Hepatocyte (in vitro differentiated cells): Measurements from ENCODE around the gene SLC19A3. TPM values are rescaled to one million over a fixed set of nuclear protein-coding genes. Genes with fewer than 3 reads are reported as not detected.

ENCODE experiments used
- DNase-seq: peaks from one replicate; pipeline ENCODE4 v3.0.0-alpha.2; 2016; ENCODE audit warnings: low spot score
- H2AFZ ChIP-seq: fragments of 200-600 bp; sonication (generic); 2 replicates; pipeline ENCODE4 v1.6.0; 2016; ENCODE audit warnings: antibody characterized with exemption, mild to moderate bottlenecking
- H3K27ac ChIP-seq: fragments of 200-600 bp; sonication (generic); 2 replicates; pipeline ENCODE4 v1.5.1; 2016; ENCODE audit warnings: mild to moderate bottlenecking
- H3K27me3 ChIP-seq: fragments of 200-600 bp; sonication (generic); 2 replicates; pipeline ENCODE4 v1.6.1; 2016
- H3K36me3 ChIP-seq: fragments of 200-600 bp; sonication (generic); replicated peaks from 2 replicates; pipeline ENCODE4 v1.5.1; 2016; ENCODE audit warnings: low read depth; ENCODE audit not compliant: insufficient read depth
- H3K4me1 ChIP-seq: fragments of 200-600 bp; sonication (generic); 2 replicates; pipeline ENCODE4 v1.5.1; 2016; ENCODE audit warnings: mild to moderate bottlenecking, moderate library complexity; ENCODE audit not compliant: insufficient read depth
- H3K4me2 ChIP-seq: fragments of 200-600 bp; sonication (generic); 2 replicates; pipeline ENCODE4 v1.6.0; 2016
- H3K4me3 ChIP-seq: fragments of 200-600 bp; sonication (generic); 2 replicates; pipeline ENCODE4 v1.5.1; 2016; ENCODE audit warnings: mild to moderate bottlenecking
- H3K79me2 ChIP-seq: fragments of 200-600 bp; sonication (generic); 2 replicates; pipeline ENCODE4 v1.6.0; 2017; ENCODE audit warnings: mild to moderate bottlenecking
- H3K9me2 ChIP-seq: fragments of 200-600 bp; sonication (generic); replicated peaks from 2 replicates; pipeline ENCODE4 v1.6.0; 2017; ENCODE audit warnings: mild to moderate bottlenecking; ENCODE audit not compliant: insufficient read depth
- H3K9me3 ChIP-seq: fragments of 200-600 bp; sonication (generic); 2 replicates; pipeline ENCODE4 v1.5.1; 2016; ENCODE audit warnings: low read depth, mild to moderate bottlenecking
- H4K20me1 ChIP-seq: fragments of 200-600 bp; sonication (generic); 2 replicates; pipeline ENCODE4 v1.6.0; 2016; ENCODE audit warnings: mild to moderate bottlenecking; ENCODE audit not compliant: insufficient read depth, poor library complexity, severe bottlenecking
- CTCF ChIP-seq: fragments of 200-600 bp; sonication (generic); IDR thresholded peaks from 2 replicates; pipeline ENCODE4 v1.5.1; 2016; ENCODE audit warnings: antibody characterized with exemption, mild to moderate bottlenecking; ENCODE audit not compliant: poor library complexity
- EZH2 ChIP-seq: fragments of 200-600 bp; sonication (generic); IDR thresholded peaks from 2 replicates; pipeline ENCODE4 v1.6.1; 2016; ENCODE audit warnings: antibody characterized with exemption, mild to moderate bottlenecking, borderline replicate concordance
- EZH2phosphoT487 ChIP-seq: fragments of 200-600 bp; sonication (generic); IDR thresholded peaks from one replicate; pipeline ENCODE4 v1.6.1; 2018; ENCODE audit warnings: antibody characterized with exemption, mild to moderate bottlenecking, low read depth, moderate library complexity; ENCODE audit not compliant: unreplicated experiment, severe bottlenecking
- WGBS: methylation state at CpG from one replicate; pipeline ENCODE4 v1.1.6; 2016; ENCODE audit warnings: low lambda C conversion rate; ENCODE audit errors: missing lambda C conversion rate; 5-methylcytosine and 5-hydroxymethylcytosine counted together
- polyA plus RNA-seq: library from polyadenylated mRNA; unstranded; fragments of >200 nt; fragmentation: Nextera tagmentation; extraction: Ambion mirVana; gene quantifications from 2 replicates; pipeline ENCODE4 v1.2.1, GENCODE V29; 2016
- small RNA-seq: library from RNA; depleted of rRNA; stranded (forward); fragments of <200 nt; gene quantifications from one replicate; pipeline ENCODE3, GENCODE V24; 2014
- total RNA-seq: library from RNA; depleted of rRNA; stranded (reverse); fragments of >200 nt; gene quantifications from 2 replicates; pipeline ENCODE4 v1.2.3, GENCODE V29; 2014

Gene SLC19A3
- total and polyA plus RNA-seq, 2 experiments from 2014 or later = 15.5 to 19.7 TPM

- H3K79me2 ChIP-seq = no peaks in the 10 kb centered on the region
- no peaks in the 10 kb centered on the region for H3K27me3 ChIP-seq
- no peaks in the 10 kb centered on the region for H3K4me1 ChIP-seq
- DNase-seq = no peak
- H3K27ac ChIP-seq = no peak overlapping the region
- H3K9me2 ChIP-seq = no peaks in the 10 kb centered on the region
- 76% methylated on average over 3 of the region's 3 CpGs for WGBS
- H3K4me2 ChIP-seq = no peak overlapping the region
- H4K20me1 ChIP-seq = no peaks in the 10 kb centered on the region
- no peak overlapping the region for H2AFZ ChIP-seq
- H3K36me3 ChIP-seq = no peaks in the 10 kb centered on the region
- no peak overlapping the region for H3K4me3 ChIP-seq
- TF ChIP-seq EZH2phosphoT487 = no peak
- no peak for TF ChIP-seq CTCF
- no peak for TF ChIP-seq EZH2
- no peaks in the 10 kb centered on the region for H3K9me3 ChIP-seq
Measured at GRCh38 chr2:227634201-227634600, 83.6 kb downstream of the SLC19A3 start.

Small RNAs within 50 kb of the gene (small RNA-seq; reads per million reads assigned to genes)
- gene RNA5SP121 = not detected

Other genes starting within 250 kb of the SLC19A3 start
- 86.4 and 91.6 TPM in 2 replicates for gene AGFG1, start 245.9 kb downstream of the SLC19A3 start, total RNA-seq
- 54.4 and 62.4 TPM in 2 replicates for gene AGFG1, start 245.9 kb downstream of the SLC19A3 start, polyA plus RNA-seq
- not detected in 2 replicates for gene SCYGR2, start 119.1 kb downstream of the SLC19A3 start, total RNA-seq
- gene SCYGR2, start 119.1 kb downstream of the SLC19A3 start, polyA plus RNA-seq = not detected in 2 replicates
- gene SCYGR3, start 103.2 kb downstream of the SLC19A3 start, total RNA-seq = not detected in 2 replicates
- not detected in 2 replicates for gene SCYGR3, start 103.2 kb downstream of the SLC19A3 start, polyA plus RNA-seq
- not detected in 2 replicates for gene SCYGR4, start 100.5 kb downstream of the SLC19A3 start, total RNA-seq
- not detected in 2 replicates for gene SCYGR4, start 100.5 kb downstream of the SLC19A3 start, polyA plus RNA-seq
- gene SCYGR5, start 51.2 kb downstream of the SLC19A3 start, total RNA-seq = not detected in 2 replicates
- gene SCYGR5, start 51.2 kb downstream of the SLC19A3 start, polyA plus RNA-seq = not detected in 2 replicates
- not detected in 2 replicates for gene SCYGR6, start 6.7 kb upstream of the SLC19A3 start, total RNA-seq
- gene SCYGR6, start 6.7 kb upstream of the SLC19A3 start, polyA plus RNA-seq = not detected in 2 replicates
- gene SCYGR7, start 10.3 kb upstream of the SLC19A3 start, total RNA-seq = not detected in 2 replicates
- gene SCYGR7, start 10.3 kb upstream of the SLC19A3 start, polyA plus RNA-seq = not detected in 2 replicates
- not detected in 2 replicates for gene SCYGR8, start 27.9 kb upstream of the SLC19A3 start, total RNA-seq
- not detected in 2 replicates for gene SCYGR8, start 27.9 kb upstream of the SLC19A3 start, polyA plus RNA-seq
- 70.2 and 112 TPM in 2 replicates for gene CCL20, start 95.8 kb upstream of the SLC19A3 start, total RNA-seq
- 80.0 and 112 TPM in 2 replicates for gene CCL20, start 95.8 kb upstream of the SLC19A3 start, polyA plus RNA-seq
- gene DAW1, start 153.6 kb upstream of the SLC19A3 start, total RNA-seq = 0.23 and 0.68 TPM in 2 replicates
- gene DAW1, start 153.6 kb upstream of the SLC19A3 start, polyA plus RNA-seq = 0.63 and 0.88 TPM in 2 replicates